Measurements from ENCODE around the gene TFCP2. TPM values are rescaled to one million over a fixed set of nuclear protein-coding genes. Genes with fewer than 3 reads are reported as not detected.

TFCP2 gene
- total and polyA plus RNA-seq, 12 donors, result 9.4 to 28.7 (median 17.1) TPM

- no peak overlapping the region for H3K27ac ChIP-seq
- peaks cover 0 to 61% of the 10 kb centered on the region in 2 donors for H3K36me3 ChIP-seq (replicated peaks in 1 of 2)
- H3K4me1 ChIP-seq (replicated peaks in 1 of 2), result no peaks in the 10 kb centered on the region
- no peak for DNase-seq
- intact Hi-C loops (cut with DNase I), result no loop called here
- WGBS, 4 donors, result 73 to 86% (median 79%) methylated on average over 4 of the region's 4 CpGs
- TF ChIP-seq POLR2A (IDR thresholded peaks at IDR 0.05), result no peak
- no peak for TF ChIP-seq CTCF (IDR thresholded peaks at IDR 0.05)
- no peak overlapping the region for H3K4me3 ChIP-seq
- no peaks in the 10 kb centered on the region for H3K9me3 ChIP-seq (replicated peaks in 1 of 3)
- H3K27me3 ChIP-seq, result no peaks in the 10 kb centered on the region
Observed at GRCh38 chr12:51108136-51108535, 64.8 kb downstream of the TFCP2 start.

GRCh38 chr12:51103977-51104376 lies 69.0 kb downstream of the TFCP2 start:
- H3K4me1 ChIP-seq (replicated peaks in 1 of 2), result no peaks in the 10 kb centered on the region
- intact Hi-C loops (cut with DNase I), result no loop called here
- DNase-seq, result no peak
- no peak overlapping the region for H3K27ac ChIP-seq
- TF ChIP-seq POLR2A (IDR thresholded peaks at IDR 0.05) (no peak), CTCF (IDR thresholded peaks at IDR 0.05) (no peak)
- no peak overlapping the region for H3K4me3 ChIP-seq
- H3K9me3 ChIP-seq (replicated peaks in 1 of 3), result no peaks in the 10 kb centered on the region
- H3K27me3 ChIP-seq, result no peaks in the 10 kb centered on the region
- peaks cover 0 to 63% of the 10 kb centered on the region in 2 donors for H3K36me3 ChIP-seq (replicated peaks in 1 of 2)

- Histone ChIP-seq H3K4me3 (no peak overlapping the region), H3K27ac (no peak overlapping the region), H3K4me1 (replicated peaks in 1 of 2) (no peaks in the 10 kb centered on the region), H3K27me3 (no peaks in the 10 kb centered on the region), H3K9me3 (replicated peaks in 1 of 3) (no peaks in the 10 kb centered on the region), H3K36me3 (replicated peaks in 1 of 2) (peaks cover 0 to 87% of the 10 kb centered on the region in 2 donors)
- intact Hi-C loops (cut with DNase I), result no loop called here
- 92 to 100% (median 98%) methylated on average over 1 of the region's 1 CpG for WGBS, 4 donors
- no peak for TF ChIP-seq POLR2A (IDR thresholded peaks at IDR 0.05)
- TF ChIP-seq CTCF (IDR thresholded peaks at IDR 0.05), result no peak
- DNase-seq, result no peak
Observed at GRCh38 chr12:51098611-51099010, 74.3 kb downstream of the TFCP2 start.

GRCh38 chr12:51090705-51091229 lies 82.2 kb downstream of the TFCP2 start:
- H3K9me3 ChIP-seq (replicated peaks in 1 of 3), result no peaks in the 10 kb centered on the region
- H3K27ac ChIP-seq, result no peak overlapping the region
- peaks cover 0 to 31% of the 10 kb centered on the region in 2 donors for H3K36me3 ChIP-seq (replicated peaks in 1 of 2)
- intact Hi-C loops (cut with DNase I), result no loop called here
- 93 to 96% (median 95%) methylated on average over 10 of the region's 10 CpGs for WGBS, 4 donors
- DNase-seq, result no peak
- H3K4me1 ChIP-seq (replicated peaks in 1 of 2), result no peaks in the 10 kb centered on the region
- no peaks in the 10 kb centered on the region for H3K27me3 ChIP-seq
- H3K4me3 ChIP-seq, result no peak overlapping the region
- TF ChIP-seq CTCF (IDR thresholded peaks at IDR 0.05) (no peak), POLR2A (IDR thresholded peaks at IDR 0.05) (no peak)
